Naive thymus-derived CD8-positive, alpha-beta T cell (primary cell): Measurements from ENCODE around the gene SCUBE2. TPM values are rescaled to one million over a fixed set of nuclear protein-coding genes. Genes with fewer than 3 reads are reported as not detected.
"Not testable (repeated sequence)": the region's sequence is repeated elsewhere in the genome, so short reads cannot be mapped to it uniquely, and the experiment has no call there.

Experiments
- ATAC-seq, 2 donors: fragments of 150-1000 bp; cut with Tn5 transposase in 1 of 2; sonication (Bioruptor Pico), chemical (Tn5 transposase) in 1 of 2; 1 replicate in 1 of 2; 2 replicates in 1 of 2; pipeline ENCODE4 v1.10.0; 2021; ENCODE audit warnings: mild to moderate bottlenecking in 2 of 2, moderate library complexity in 2 of 2
- POLR2A ChIA-PET: fragments of 350-600 bp; sonication (Branson Sonifier 250); formaldehyde crosslinking; loops from one replicate; lab custom pipeline; 2021; ENCODE audit warnings: antibody characterized with exemption; lab: Charles Lee
- DNase-seq, 10 donors: peaks; one replicate each; pipeline versions ENCODE4 v3.0.0 to v3.0.0-alpha.2; 2020 to 2022
- H3K27ac Mint-ChIP-seq, 10 donors: one replicate each; pipeline ENCODE4 v1.8.0; 2020 to 2022; ENCODE audit warnings: mild to moderate bottlenecking in 10 of 10, mixed read lengths in 10 of 10, moderate library complexity in 4 of 10, inconsistent platforms in 1 of 10
- H3K27me3 Mint-ChIP-seq, 5 donors: one replicate each; pipeline ENCODE4 v1.8.0; 2021 to 2022; ENCODE audit warnings: mixed read lengths in 5 of 5
- H3K36me3 Mint-ChIP-seq, 3 donors: one replicate each; pipeline ENCODE4 v1.8.0; 2020 to 2022; ENCODE audit warnings: mixed read lengths in 3 of 3, mild to moderate bottlenecking in 2 of 3, inconsistent platforms in 1 of 3
- H3K4me1 Mint-ChIP-seq, 4 donors: one replicate each; pipeline ENCODE4 v1.8.0; 2021 to 2022; ENCODE audit warnings: mixed read lengths in 4 of 4
- H3K4me3 Mint-ChIP-seq, 10 donors: one replicate each; pipeline ENCODE4 v1.8.0; 2020 to 2022; ENCODE audit warnings: mild to moderate bottlenecking in 10 of 10, mixed read lengths in 10 of 10, moderate library complexity in 6 of 10, inconsistent platforms in 1 of 10
- H3K9me3 Mint-ChIP-seq, 9 donors: one replicate each; pipeline ENCODE4 v1.8.0; 2020 to 2022; ENCODE audit warnings: mixed read lengths in 9 of 9, mild to moderate bottlenecking in 3 of 9, inconsistent platforms in 1 of 9, moderate library complexity in 1 of 9
- polyA plus RNA-seq, 3 donors: library from polyadenylated mRNA; unstranded; fragments of 300-500 nt; fragmentation: Illumina TruSeq; gene quantifications; one replicate each; pipeline ENCODE4 v1.2.3, GENCODE V29; 2021
- total RNA-seq, 8 experiments: library from RNA in 2 of 8; stranded (reverse) in 2 of 8; gene quantifications; one replicate each; pipeline ENCODE4 v1.2.3 and lab custom pipeline; 2021 to 2026

Gene SCUBE2
- total and polyA plus RNA-seq, 5 experiments from 2014 or later = 0.96 TPM; not detected in 4

DNA sequence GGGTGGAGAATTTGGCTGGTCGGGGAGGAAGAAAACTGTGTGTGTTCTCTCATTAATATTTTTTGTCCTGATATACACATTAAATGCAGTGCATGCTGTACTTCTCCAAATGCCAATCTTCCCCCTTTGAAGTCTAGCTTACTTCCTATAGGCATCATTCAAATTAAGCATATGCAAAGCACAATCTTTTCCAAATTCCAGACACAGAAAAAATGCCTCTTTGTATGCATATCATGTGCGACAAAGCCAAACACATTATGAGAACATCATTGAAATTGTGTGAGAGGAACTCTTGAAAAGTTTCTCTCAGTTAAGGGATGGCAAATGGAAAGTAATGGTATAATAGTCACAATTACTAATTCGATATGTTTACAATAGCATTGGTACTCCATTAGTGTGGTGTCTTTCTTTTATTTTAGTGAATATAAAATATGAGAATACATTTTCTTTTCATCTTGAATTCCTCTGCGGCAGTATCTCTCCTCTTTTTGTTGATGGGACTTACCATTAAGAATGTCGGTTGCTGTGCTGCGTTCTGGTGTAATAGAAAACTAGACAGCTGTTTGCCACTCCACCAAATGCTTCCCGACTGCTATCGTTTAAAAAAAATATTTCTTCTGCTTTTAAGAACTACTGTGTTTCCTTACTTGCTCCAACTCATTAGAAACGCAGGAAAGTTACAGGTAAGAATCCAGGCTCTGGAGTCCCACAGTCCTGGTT lies 68.3 kb downstream of the SCUBE2 start:
- Mint-ChIP-seq H3K9me3 (no peaks in the 10 kb centered on the region), H3K27me3 (peaks cover 3 to 12% (median 6%) of the 10 kb centered on the region in 5 donors), H3K4me3 (no peak overlapping the region), H3K4me1 (peaks cover 0 to 7% (median 3%) of the 10 kb centered on the region in 4 donors), H3K27ac (no peak overlapping the region), H3K36me3 (no peaks in the 10 kb centered on the region)
- POLR2A ChIA-PET = no interaction called here
- ATAC-seq (no peak), DNase-seq (no peak)

DNA sequence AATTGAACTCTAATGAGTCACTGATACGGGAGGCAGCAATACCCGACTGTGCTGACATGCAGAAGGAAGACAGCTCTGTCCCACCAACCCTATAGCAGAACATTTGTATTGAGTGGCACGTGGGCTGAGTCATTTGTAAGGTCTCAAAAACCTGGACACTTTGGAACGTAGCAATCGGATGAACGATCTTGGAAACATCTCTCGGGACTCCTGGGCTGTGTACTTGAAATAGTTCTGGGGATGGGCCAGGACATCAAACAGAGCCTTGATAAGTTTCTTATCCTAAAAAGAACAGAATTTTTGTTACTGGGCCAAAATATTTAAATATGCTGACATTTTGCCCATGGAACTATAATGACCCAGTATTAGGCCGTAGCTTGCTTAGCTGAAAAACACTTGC lies 70.5 kb downstream of the SCUBE2 start:
- no peaks in the 10 kb centered on the region for H3K36me3 Mint-ChIP-seq
- no peak for ATAC-seq

GRCh38 chr11:9019861-9020260 lies 71.5 kb downstream of the SCUBE2 start:
- no peaks in the 10 kb centered on the region for H3K9me3 Mint-ChIP-seq
- ATAC-seq = no peak
- peaks cover 11 to 17% (median 15%) of the 10 kb centered on the region in 4 donors for H3K4me1 Mint-ChIP-seq
- H3K27me3 Mint-ChIP-seq = peaks cover 2 to 12% (median 3%) of the 10 kb centered on the region in 5 donors
- no peaks in the 10 kb centered on the region for H3K36me3 Mint-ChIP-seq
- POLR2A ChIA-PET = no interaction called here
- no peak overlapping the region for H3K4me3 Mint-ChIP-seq
- no peak overlapping the region for H3K27ac Mint-ChIP-seq
- DNase-seq = no peak

More for the DNA sequence above, 70.5 kb downstream of the SCUBE2 start:
- DNase-seq = no peak
- H3K4me1 Mint-ChIP-seq = peaks cover 11 to 17% (median 15%) of the 10 kb centered on the region in 4 donors
- POLR2A ChIA-PET = no interaction called here
- H3K9me3 Mint-ChIP-seq = no peaks in the 10 kb centered on the region
- H3K4me3 Mint-ChIP-seq = no peak overlapping the region
- no peak overlapping the region for H3K27ac Mint-ChIP-seq
- peaks cover 3 to 12% (median 6%) of the 10 kb centered on the region in 5 donors for H3K27me3 Mint-ChIP-seq

DNA sequence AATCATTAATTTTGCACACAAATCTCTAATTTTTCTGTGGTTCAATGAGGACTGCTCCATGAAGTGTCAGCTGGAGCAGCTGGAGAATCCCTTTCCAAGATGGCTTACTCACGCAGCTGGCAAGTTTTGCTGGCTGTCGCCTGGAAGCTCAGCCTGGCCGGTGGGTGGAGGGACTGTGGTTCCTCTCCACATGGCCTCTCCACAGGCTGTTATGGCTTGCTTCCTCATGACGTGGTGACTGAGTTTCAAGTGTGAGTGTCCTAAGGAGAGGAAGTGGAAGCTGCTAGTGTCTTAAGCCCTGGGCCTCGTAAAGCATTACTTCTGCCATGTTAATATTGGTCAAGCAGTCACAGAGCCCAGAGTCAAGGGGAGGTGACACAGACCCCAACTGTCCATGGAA lies 73.6 kb downstream of the SCUBE2 start:
- H3K27ac Mint-ChIP-seq = peak overlapping the region in 1 of 10 donors; percentile 63
- H3K27me3 Mint-ChIP-seq = peaks cover 0 to 16% (median 3%) of the 10 kb centered on the region in 5 donors
- DNase-seq = no peak
- no peaks in the 10 kb centered on the region for H3K36me3 Mint-ChIP-seq
- no peak for ATAC-seq
- peaks cover 11 to 17% (median 15%) of the 10 kb centered on the region in 4 donors for H3K4me1 Mint-ChIP-seq
- no peak overlapping the region for H3K4me3 Mint-ChIP-seq
- H3K9me3 Mint-ChIP-seq = no peaks in the 10 kb centered on the region
- POLR2A ChIA-PET = no interaction called here

DNA sequence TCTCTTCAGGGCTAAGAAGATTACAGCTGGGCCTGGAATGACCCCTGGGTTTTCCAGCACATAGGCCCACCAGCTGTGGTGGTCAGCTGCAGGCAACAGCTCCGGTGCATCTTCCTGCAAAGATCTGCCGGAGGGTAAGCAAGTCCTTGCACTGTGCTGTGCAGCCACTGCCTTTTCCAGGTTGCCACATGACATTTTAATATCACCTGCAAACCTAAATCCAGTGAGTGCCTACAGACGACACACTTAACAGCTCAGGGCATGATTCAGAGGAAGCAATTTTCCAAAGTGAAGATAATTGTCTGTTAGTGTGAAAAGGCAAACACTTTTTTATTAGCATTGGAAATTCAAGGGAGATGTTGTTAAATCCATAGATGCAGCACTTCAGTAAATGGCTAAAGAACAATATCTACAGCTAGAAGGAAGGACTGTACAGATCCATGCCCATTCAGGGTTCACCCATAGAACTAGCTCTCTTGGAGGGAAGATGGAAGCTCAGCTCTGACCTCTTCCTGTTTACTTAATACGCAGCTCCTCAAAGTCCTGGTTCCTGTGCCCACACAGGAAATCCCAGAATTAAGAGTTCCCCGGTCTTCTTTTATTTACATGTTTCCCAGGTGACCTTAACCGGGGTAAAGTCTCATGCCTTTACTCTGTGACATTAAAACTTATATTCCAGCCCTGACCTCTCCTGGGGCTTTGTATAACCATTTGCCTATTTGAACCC lies 74.3 kb downstream of the SCUBE2 start:
- Mint-ChIP-seq H3K36me3 (no peaks in the 10 kb centered on the region), H3K4me1 (peaks cover 11 to 17% (median 13%) of the 10 kb centered on the region in 4 donors), H3K27me3 (peaks cover 0 to 9% (median 3%) of the 10 kb centered on the region in 5 donors), H3K9me3 (no peaks in the 10 kb centered on the region), H3K27ac (peak overlapping the region in 1 of 10 donors; percentile 63), H3K4me3 (no peak overlapping the region)
- POLR2A ChIA-PET = interaction anchor here (0.5 kb wide), 1 partner anchor 105 kb away, joined by 3 read pairs; no protein-coding TSS in a partner anchor
- DNase-seq (no peak), ATAC-seq (no peak)

DNA sequence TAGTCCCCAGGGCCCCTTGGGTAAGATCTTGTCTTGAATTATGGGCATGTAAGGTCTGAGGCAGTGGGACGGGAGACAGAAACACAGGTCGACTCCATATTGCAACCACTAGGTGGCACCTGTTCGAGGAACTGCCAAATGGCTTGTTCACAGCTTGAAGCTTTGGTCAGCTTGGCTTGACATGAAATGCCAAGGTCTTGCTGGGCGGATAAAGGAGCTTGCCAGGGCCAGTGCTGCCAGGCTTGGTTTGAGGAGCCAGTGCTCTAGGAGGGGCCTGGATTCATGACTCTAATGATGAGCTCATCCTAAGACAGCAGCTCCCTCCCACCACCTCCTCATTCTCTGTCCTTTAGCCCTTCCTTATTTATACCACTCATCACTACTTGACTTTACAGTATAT lies 75.7 kb downstream of the SCUBE2 start:
- H3K27me3 Mint-ChIP-seq = peaks cover 0 to 9% (median 6%) of the 10 kb centered on the region in 5 donors
- H3K4me1 Mint-ChIP-seq = peaks cover 11 to 17% (median 13%) of the 10 kb centered on the region in 4 donors
- H3K27ac Mint-ChIP-seq = no peak overlapping the region
- H3K4me3 Mint-ChIP-seq = no peak overlapping the region
- POLR2A ChIA-PET = interaction anchor here (1.2 kb wide), 1 partner anchor 445 kb away, joined by 4 read pairs; the partner anchor contains the start of gene ZNF143
- peak; percentile 84 to 85 for ATAC-seq
- peak; percentile 15 to 78 (median 50) for DNase-seq
- peaks cover 0 to under 1% (median 0%) of the 10 kb centered on the region in 3 donors for H3K36me3 Mint-ChIP-seq
- H3K9me3 Mint-ChIP-seq = no peaks in the 10 kb centered on the region

- ATAC-seq (no peak), DNase-seq (no peak)
- Mint-ChIP-seq H3K36me3 (peaks cover 0 to 2% (median 0%) of the 10 kb centered on the region in 3 donors), H3K27ac (no peak overlapping the region), H3K4me1 (peaks cover 11 to 17% (median 13%) of the 10 kb centered on the region in 4 donors), H3K27me3 (peaks cover 0 to 9% (median 6%) of the 10 kb centered on the region in 5 donors), H3K9me3 (peaks cover 0 to 5% (median 0%) of the 10 kb centered on the region in 9 donors), H3K4me3 (no peak overlapping the region)
- POLR2A ChIA-PET = interaction anchor here (0.6 to 1.2 kb wide), 2 partner anchors 444 to 446 kb away, joined by 3 to 4 read pairs; partner anchors contain the start of gene ZNF143
These were observed 76.6 kb downstream of the SCUBE2 start for GRCh38 chr11:9014826-9015225.

DNA sequence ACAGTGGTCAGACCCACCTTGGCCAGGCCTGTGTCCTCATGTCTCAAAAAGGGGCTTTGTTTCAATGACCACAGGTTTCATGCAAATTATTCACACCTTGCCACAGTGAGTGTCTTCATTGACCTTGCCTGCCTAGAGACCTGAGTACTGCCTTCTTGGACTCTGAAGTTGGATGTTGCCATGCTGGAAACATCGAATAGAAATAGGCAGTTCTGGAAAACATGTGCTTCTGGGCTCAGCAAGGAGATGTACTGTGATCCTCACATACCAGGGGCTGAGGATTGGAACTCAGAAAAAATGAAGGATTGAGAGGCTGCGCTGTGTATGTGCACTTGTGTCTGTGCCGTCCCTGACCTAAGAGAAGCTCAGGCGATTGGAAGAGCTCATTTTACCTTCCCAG lies 78.0 kb downstream of the SCUBE2 start:
- no peak overlapping the region for H3K4me3 Mint-ChIP-seq
- H3K27me3 Mint-ChIP-seq = peaks cover 0 to 9% (median 6%) of the 10 kb centered on the region in 5 donors
- no peak for ATAC-seq
- H3K27ac Mint-ChIP-seq = no peak overlapping the region
- peaks cover 10 to 17% (median 12%) of the 10 kb centered on the region in 4 donors for H3K4me1 Mint-ChIP-seq
- peaks cover 0 to 2% (median 0%) of the 10 kb centered on the region in 3 donors for H3K36me3 Mint-ChIP-seq
- POLR2A ChIA-PET = no interaction called here
- peaks cover 0 to 6% (median 0%) of the 10 kb centered on the region in 9 donors for H3K9me3 Mint-ChIP-seq
- no peak for DNase-seq

DNA sequence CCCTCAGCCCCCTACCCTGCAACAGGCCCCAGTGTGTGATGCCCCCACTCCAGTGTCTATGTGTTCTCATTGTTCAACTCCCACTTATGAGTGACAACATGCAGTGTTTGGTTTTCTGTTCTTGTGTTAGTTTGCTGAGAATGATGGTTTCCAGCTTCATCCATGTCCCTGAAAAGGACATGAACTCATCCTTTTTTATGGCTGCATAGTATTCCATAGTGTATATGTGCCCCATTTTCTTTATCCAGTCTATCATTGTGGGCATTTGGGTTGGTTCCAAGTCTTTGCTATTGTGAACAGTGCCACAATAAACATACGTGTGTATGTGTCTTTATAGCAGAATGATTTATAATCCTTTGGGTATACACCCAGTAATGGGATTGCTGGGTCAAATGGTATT lies 81.9 kb downstream of the SCUBE2 start:
- ATAC-seq, H3K36me3 Mint-ChIP-seq, POLR2A ChIA-PET, H3K9me3 Mint-ChIP-seq, H3K27ac Mint-ChIP-seq, H3K4me3 Mint-ChIP-seq, DNase-seq: not testable (repeated sequence)
- H3K27me3 Mint-ChIP-seq = peaks cover 0 to 14% (median 6%) of the 10 kb centered on the region in 5 donors
- peaks cover 2 to 11% (median 7%) of the 10 kb centered on the region in 4 donors for H3K4me1 Mint-ChIP-seq

DNA sequence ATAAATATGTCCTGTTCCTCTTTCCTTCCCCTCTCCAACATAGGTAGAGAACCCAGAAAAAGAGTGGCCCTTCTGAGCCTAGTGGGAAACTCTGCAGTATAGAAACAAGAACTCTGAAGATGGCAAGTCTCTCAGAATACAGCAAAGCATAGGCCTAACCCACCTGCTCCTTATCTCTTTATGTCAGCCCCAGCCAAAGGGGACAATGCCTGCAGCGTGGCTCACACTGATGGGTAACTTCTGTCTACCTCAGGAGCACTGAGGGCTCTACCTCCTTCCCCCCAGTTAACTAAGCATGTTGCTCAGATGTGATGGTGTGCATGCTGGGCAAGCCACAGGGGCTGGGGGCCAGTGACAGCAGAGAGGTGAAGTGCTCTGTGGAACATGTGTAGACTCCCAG lies 82.7 kb downstream of the SCUBE2 start:
- Mint-ChIP-seq H3K36me3 (peaks cover 0 to 2% (median 0%) of the 10 kb centered on the region in 3 donors), H3K27ac (no peak overlapping the region)
- POLR2A ChIA-PET = no interaction called here

DNA sequence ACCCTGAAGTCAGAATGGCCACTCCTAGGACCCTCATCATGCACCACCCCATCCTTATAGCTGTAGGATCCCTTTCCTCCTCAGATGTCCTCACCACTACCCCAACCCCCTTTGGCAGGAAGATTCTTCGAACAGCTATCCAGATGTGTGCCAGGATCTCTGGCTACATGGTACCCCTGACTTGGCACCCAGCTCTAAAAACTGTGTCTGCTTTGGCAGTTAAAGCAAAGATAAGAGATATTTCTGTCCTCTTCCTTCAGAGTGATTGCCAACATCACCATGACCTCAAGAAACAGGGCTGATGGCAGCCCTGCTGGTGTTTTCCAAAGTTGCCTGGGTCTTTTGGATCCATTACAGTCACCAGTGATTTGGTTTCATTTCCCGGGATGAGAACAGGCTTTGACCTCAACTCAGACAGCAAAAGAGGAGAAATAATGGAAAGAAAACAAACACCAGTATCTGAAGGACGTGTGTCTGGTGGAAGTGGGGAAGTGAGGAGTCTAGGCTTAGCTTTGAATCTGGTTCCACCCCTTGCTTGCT lies 83.3 kb downstream of the SCUBE2 start:
- peak overlapping the region in 1 of 10 donors; percentile 19 for H3K27ac Mint-ChIP-seq
- H3K36me3 Mint-ChIP-seq = peaks cover 0 to 2% (median 0%) of the 10 kb centered on the region in 3 donors
- peaks cover 5 to 16% (median 11%) of the 10 kb centered on the region in 4 donors for H3K4me1 Mint-ChIP-seq
- peaks cover 0 to 16% (median 3%) of the 10 kb centered on the region in 5 donors for H3K27me3 Mint-ChIP-seq
- POLR2A ChIA-PET = no interaction called here
- ATAC-seq (no peak), DNase-seq (no peak)
- H3K4me3 Mint-ChIP-seq = no peak overlapping the region
- peaks cover 0 to 6% (median 0%) of the 10 kb centered on the region in 9 donors for H3K9me3 Mint-ChIP-seq

More for the DNA sequence above, 82.7 kb downstream of the SCUBE2 start:
- DNase-seq = no peak
- ATAC-seq = no peak
- Mint-ChIP-seq H3K9me3 (peaks cover 0 to 6% (median 0%) of the 10 kb centered on the region in 9 donors), H3K4me3 (no peak overlapping the region), H3K4me1 (peaks cover 2 to 11% (median 7%) of the 10 kb centered on the region in 4 donors), H3K27me3 (peaks cover 0 to 14% (median 6%) of the 10 kb centered on the region in 5 donors)

- no peak for DNase-seq
- peak overlapping the region; percentile 56 to 86 (median 70) for H3K4me3 Mint-ChIP-seq
- H3K36me3 Mint-ChIP-seq = no peaks in the 10 kb centered on the region
- peak overlapping the region in 8 of 10 donors; percentile 0 to 57 (median 28) for H3K27ac Mint-ChIP-seq
- no peak for ATAC-seq
- H3K27me3 Mint-ChIP-seq = peaks cover 8 to 28% (median 15%) of the 10 kb centered on the region in 5 donors
- peaks cover 0 to 4% (median 0%) of the 10 kb centered on the region in 9 donors for H3K9me3 Mint-ChIP-seq
- POLR2A ChIA-PET = no interaction called here
- peaks cover 10 to 27% (median 18%) of the 10 kb centered on the region in 4 donors for H3K4me1 Mint-ChIP-seq
These were observed 86.3 kb downstream of the SCUBE2 start for GRCh38 chr11:9005087-9005486.
